HepG2 (cell line): ENCODE measurements around the gene TLN1. TPM values are rescaled to one million over a fixed set of nuclear protein-coding genes. Genes with fewer than 3 reads are reported as not detected.

Experiments used
- ETV5 ChIP-seq: IDR thresholded peaks from 2 replicates; pipeline ENCODE4 v1.6.1; 2018; ENCODE audit warnings: missing biosample characterization, missing genetic modification reagents, inconsistent platforms, borderline replicate concordance
- KLF15 ChIP-seq: sonication (generic); formaldehyde crosslinking; IDR thresholded peaks from 2 replicates; pipeline ENCODE4 v1.8.1; 2023; ENCODE audit warnings: borderline replicate concordance, mild to moderate bottlenecking, inconsistent platforms, missing genetic modification reagents, mixed read lengths
- MBD4 ChIP-seq: IDR thresholded peaks from 2 replicates; pipeline ENCODE4 v1.6.1; 2012; ENCODE audit warnings: low read length, inconsistent platforms, borderline replicate concordance
- MYC ChIP-seq: sonication (generic); formaldehyde crosslinking; IDR thresholded peaks from 2 replicates; pipeline ENCODE4 v1.9.0; 2021; ENCODE audit warnings: missing genetic modification reagents, borderline replicate concordance
- NFATC3 ChIP-seq: sonication (generic); formaldehyde crosslinking; IDR thresholded peaks from 2 replicates; pipeline ENCODE4 v1.5.1; 2020; ENCODE audit warnings: mild to moderate bottlenecking, missing genetic modification reagents
- NONO ChIP-seq, 2 experiments: fragments of 450-650 bp in 1 of 2; sonication (generic) in 1 of 2; formaldehyde crosslinking in 1 of 2; IDR thresholded peaks in 1 of 2; conservative IDR thresholded peaks in 1 of 2; 2 replicates each; pipeline versions ENCODE4 v1.6.1 to v1.8.0; 2017 to 2022; ENCODE audit warnings: mild to moderate bottlenecking in 1 of 2, missing genetic modification reagents in 1 of 2, moderate library complexity in 1 of 2
- NR2F6 ChIP-seq, 2 experiments: IDR thresholded peaks; 2 replicates each; pipeline ENCODE4 v1.6.1; 2016; ENCODE audit warnings: antibody characterized with exemption in 1 of 2, mild to moderate bottlenecking in 1 of 2
- POGZ ChIP-seq: sonication (generic); formaldehyde crosslinking; IDR thresholded peaks from 2 replicates; pipeline ENCODE4 v1.4.0; 2020; ENCODE audit warnings: mild to moderate bottlenecking, missing genetic modification reagents
- RFX3 ChIP-seq: IDR thresholded peaks from 2 replicates; pipeline ENCODE4 v1.6.1; 2016; ENCODE audit warnings: missing biosample characterization, missing genetic modification reagents
- STAT5B ChIP-seq: sonication (generic); formaldehyde crosslinking; IDR thresholded peaks from 2 replicates; pipeline ENCODE4 v1.4.0; 2020; ENCODE audit warnings: missing genetic modification reagents
- SYNCRIP ChIP-seq: fragments of 200-400 bp; formaldehyde crosslinking; IDR thresholded peaks from 2 replicates; pipeline ENCODE4 v1.6.1; 2018; ENCODE audit warnings: mild to moderate bottlenecking, low read depth, low read length; ENCODE audit not compliant: insufficient read depth
- TBX2 ChIP-seq: sonication (generic); formaldehyde crosslinking; IDR thresholded peaks from 2 replicates; pipeline ENCODE4 v1.5.0; 2020; ENCODE audit warnings: missing genetic modification reagents, mild to moderate bottlenecking, borderline replicate concordance
- TP53 ChIP-seq: sonication (generic); formaldehyde crosslinking; conservative IDR thresholded peaks from 2 replicates; pipeline ENCODE4 v1.4.0; 2020; ENCODE audit warnings: missing genetic modification reagents
- ZNF264 ChIP-seq: sonication (generic); formaldehyde crosslinking; IDR thresholded peaks from 2 replicates; pipeline ENCODE4 v1.4.0; 2020; ENCODE audit warnings: missing genetic modification reagents
- ZNF343 ChIP-seq: sonication (generic); formaldehyde crosslinking; IDR thresholded peaks from 2 replicates; pipeline ENCODE4 v1.4.0; 2020; ENCODE audit warnings: mild to moderate bottlenecking, missing genetic modification reagents
- ZSCAN29 ChIP-seq: sonication (generic); formaldehyde crosslinking; conservative IDR thresholded peaks from 2 replicates; pipeline ENCODE4 v1.4.0; 2020; ENCODE audit warnings: mild to moderate bottlenecking, missing genetic modification reagents
- polyA plus RNA-seq, 8 experiments: library from polyadenylated mRNA; depleted of rRNA in 3 of 8; stranded (reverse) in 7 of 8; unstranded in 1 of 8; fragments of >200 nt; fragmentation: Illumina TruSeq in 4 of 8; extraction: Trizol in 4 of 8; gene quantifications; 2 replicates each; pipeline versions ENCODE4 v1.2.1 to v1.2.3, GENCODE V29; 2011 to 2016; ENCODE audit warnings: low read depth in 4 of 8, missing spikeins in 1 of 8, mixed read lengths in 1 of 8; ENCODE audit not compliant: insufficient read depth in 1 of 8
- total RNA-seq, 5 experiments: library from RNA; depleted of rRNA; stranded (reverse); fragments of >200 nt; fragmentation: Illumina TruSeq; extraction: Trizol; gene quantifications; 2 replicates each; pipeline ENCODE4 v1.2.3, GENCODE V29; 2016; ENCODE audit warnings: low read depth in 1 of 5
- TF ChIP-seq, protein P1 (sequence below): sonication (generic); formaldehyde crosslinking; IDR thresholded peaks from 2 replicates; pipeline ENCODE4 v1.9.0; 2022; ENCODE audit warnings: missing genetic modification reagents, mild to moderate bottlenecking, borderline replicate concordance
- TF ChIP-seq, protein P2 (sequence below): sonication (generic); formaldehyde crosslinking; IDR thresholded peaks from 2 replicates; pipeline ENCODE4 v1.8.0; 2022; ENCODE audit warnings: missing genetic modification reagents, low read depth, mild to moderate bottlenecking, borderline replicate concordance
- TF ChIP-seq, protein P3 (sequence below): sonication (generic); formaldehyde crosslinking; IDR thresholded peaks from 2 replicates; pipeline ENCODE4 v1.5.0; 2020; ENCODE audit warnings: missing genetic modification reagents, mild to moderate bottlenecking, borderline replicate concordance
- TF ChIP-seq, protein P4 (sequence below): sonication (generic); formaldehyde crosslinking; IDR thresholded peaks from 2 replicates; pipeline ENCODE4 v1.4.0; 2020; ENCODE audit warnings: missing genetic modification reagents
- TF ChIP-seq, protein P5 (sequence below): sonication (generic); formaldehyde crosslinking; IDR thresholded peaks from 2 replicates; pipeline ENCODE4 v1.4.0; 2020; ENCODE audit warnings: missing genetic modification reagents, borderline replicate concordance

The TLN1 gene
- total and polyA plus RNA-seq, 2 of the 13 experiments (the other 11 are each of a cell fraction or from before 2014, with no cell fraction given) = 35.2 to 51.8 TPM

DNA sequence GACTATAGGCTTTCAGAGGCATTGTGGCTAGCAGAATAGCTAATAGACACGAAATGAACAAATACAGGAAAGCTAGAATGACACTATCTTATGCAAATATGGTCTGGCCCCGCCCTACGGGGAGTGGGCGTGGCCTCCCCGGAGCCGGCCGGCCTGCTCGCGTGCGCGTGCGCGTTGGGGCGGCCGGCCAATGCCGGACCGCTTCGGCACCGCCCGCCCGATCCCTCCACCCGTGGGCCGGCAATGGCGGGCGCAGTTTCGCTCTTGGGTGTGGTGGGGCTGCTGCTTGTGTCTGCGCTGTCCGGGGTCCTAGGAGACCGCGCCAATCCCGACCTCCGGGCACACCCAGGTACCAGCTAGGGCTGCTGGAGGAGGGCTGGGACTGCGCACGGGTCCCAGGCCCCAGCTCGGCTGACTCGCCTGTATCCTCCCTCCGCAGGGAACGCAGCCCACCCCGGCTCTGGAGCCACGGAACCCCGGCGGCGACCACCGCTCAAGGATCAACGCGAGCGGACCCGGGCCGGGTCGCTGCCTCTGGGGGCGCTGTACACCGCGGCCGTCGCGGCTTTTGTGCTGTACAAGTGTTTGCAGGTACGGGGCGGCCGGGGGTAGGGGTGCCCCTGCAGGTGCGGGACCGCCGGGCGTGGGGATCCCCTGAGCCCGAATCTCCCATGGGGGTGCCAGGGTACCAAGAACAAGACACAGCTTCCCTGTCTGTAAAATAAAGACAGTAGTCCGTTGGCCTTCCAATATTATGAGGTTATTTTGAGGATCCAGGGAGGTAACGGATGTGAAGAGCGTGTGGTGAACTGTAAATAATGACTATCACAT lies 73.6 kb downstream of the TLN1 start, which contains the start of gene CCDC107 (continued):
- TF ChIP-seq, protein P1, sequence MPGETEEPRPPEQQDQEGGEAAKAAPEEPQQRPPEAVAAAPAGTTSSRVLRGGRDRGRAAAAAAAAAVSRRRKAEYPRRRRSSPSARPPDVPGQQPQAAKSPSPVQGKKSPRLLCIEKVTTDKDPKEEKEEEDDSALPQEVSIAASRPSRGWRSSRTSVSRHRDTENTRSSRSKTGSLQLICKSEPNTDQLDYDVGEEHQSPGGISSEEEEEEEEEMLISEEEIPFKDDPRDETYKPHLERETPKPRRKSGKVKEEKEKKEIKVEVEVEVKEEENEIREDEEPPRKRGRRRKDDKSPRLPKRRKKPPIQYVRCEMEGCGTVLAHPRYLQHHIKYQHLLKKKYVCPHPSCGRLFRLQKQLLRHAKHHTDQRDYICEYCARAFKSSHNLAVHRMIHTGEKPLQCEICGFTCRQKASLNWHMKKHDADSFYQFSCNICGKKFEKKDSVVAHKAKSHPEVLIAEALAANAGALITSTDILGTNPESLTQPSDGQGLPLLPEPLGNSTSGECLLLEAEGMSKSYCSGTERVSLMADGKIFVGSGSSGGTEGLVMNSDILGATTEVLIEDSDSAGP (CRISPR knock-in tag) = peak; percentile 88
- TF ChIP-seq STAT5B (CRISPR knock-in tag) (no peak), ETV5 (peak; percentile 22; the same call in 1 of the 2 replicates), MYC (CRISPR knock-in tag) (peak; percentile 56), NONO (IDR thresholded peaks at IDR 0.05) (no peak), NONO (CRISPR knock-in tag; conservative IDR thresholded peaks at IDR 0.05) (peak; percentile 84), KLF15 (CRISPR knock-in tag) (no peak), POGZ (CRISPR knock-in tag) (peak; percentile 77), MBD4 (no peak), NFATC3 (CRISPR knock-in tag) (no peak), NR2F6 (IDR thresholded peaks at IDR 0.05) (no peak), NR2F6 (CRISPR knock-in tag; IDR thresholded peaks at IDR 0.05) (peak; percentile 50; the same call in 1 of the 2 replicates), TBX2 (CRISPR knock-in tag) (peak; percentile 61), ZNF264 (0 out of 2 replicates have a peak, but pooled peaks have one; percentile 35), ZSCAN29 (CRISPR knock-in tag) (no peak), ZNF343 (CRISPR knock-in tag) (0 out of 2 replicates have a peak, but pooled peaks have one; percentile 9), TP53 (CRISPR knock-in tag) (no peak), RFX3 (CRISPR knock-in tag) (no peak), SYNCRIP (no peak)
- TF ChIP-seq, protein P2, sequence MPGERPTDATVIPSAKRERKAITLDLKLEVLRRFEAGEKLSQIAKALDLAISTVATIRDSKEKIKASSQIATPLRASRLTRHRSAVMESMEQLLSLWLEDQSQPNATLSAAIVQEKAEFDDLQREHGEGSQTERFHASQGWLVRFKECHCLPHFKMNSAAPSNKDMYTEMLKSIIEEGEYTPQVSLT (CRISPR knock-in tag) = no peak
- TF ChIP-seq, protein P3, sequence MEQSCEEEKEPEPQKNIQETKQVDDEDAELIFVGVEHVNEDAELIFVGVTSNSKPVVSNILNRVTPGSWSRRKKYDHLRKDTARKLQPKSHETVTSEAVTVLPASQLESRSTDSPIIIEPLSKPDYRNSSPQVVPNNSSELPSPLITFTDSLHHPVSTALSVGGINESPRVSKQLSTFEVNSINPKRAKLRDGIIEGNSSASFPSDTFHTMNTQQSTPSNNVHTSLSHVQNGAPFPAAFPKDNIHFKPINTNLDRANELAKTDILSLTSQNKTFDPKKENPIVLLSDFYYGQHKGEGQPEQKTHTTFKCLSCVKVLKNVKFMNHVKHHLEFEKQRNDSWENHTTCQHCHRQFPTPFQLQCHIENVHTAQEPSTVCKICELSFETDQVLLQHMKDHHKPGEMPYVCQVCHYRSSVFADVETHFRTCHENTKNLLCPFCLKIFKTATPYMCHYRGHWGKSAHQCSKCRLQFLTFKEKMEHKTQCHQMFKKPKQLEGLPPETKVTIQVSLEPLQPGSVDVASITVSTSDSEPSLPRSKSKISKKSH (CRISPR knock-in tag) = peak; percentile 37
- TF ChIP-seq, protein P4, sequence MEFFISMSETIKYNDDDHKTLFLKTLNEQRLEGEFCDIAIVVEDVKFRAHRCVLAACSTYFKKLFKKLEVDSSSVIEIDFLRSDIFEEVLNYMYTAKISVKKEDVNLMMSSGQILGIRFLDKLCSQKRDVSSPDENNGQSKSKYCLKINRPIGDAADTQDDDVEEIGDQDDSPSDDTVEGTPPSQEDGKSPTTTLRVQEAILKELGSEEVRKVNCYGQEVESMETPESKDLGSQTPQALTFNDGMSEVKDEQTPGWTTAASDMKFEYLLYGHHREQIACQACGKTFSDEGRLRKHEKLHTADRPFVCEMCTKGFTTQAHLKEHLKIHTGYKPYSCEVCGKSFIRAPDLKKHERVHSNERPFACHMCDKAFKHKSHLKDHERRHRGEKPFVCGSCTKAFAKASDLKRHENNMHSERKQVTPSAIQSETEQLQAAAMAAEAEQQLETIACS (CRISPR knock-in tag) = no peak; the same call in 1 of the 2 replicates
- TF ChIP-seq, protein P5, sequence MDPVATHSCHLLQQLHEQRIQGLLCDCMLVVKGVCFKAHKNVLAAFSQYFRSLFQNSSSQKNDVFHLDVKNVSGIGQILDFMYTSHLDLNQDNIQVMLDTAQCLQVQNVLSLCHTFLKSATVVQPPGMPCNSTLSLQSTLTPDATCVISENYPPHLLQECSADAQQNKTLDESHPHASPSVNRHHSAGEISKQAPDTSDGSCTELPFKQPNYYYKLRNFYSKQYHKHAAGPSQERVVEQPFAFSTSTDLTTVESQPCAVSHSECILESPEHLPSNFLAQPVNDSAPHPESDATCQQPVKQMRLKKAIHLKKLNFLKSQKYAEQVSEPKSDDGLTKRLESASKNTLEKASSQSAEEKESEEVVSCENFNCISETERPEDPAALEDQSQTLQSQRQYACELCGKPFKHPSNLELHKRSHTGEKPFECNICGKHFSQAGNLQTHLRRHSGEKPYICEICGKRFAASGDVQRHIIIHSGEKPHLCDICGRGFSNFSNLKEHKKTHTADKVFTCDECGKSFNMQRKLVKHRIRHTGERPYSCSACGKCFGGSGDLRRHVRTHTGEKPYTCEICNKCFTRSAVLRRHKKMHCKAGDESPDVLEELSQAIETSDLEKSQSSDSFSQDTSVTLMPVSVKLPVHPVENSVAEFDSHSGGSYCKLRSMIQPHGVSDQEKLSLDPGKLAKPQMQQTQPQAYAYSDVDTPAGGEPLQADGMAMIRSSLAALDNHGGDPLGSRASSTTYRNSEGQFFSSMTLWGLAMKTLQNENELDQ (CRISPR knock-in tag) = no peak; the same call in 1 of the 2 replicates
